AG09309 (cell line): ENCODE measurements around the gene AHCTF1.
"Not testable (repeated sequence)": the region's sequence is repeated elsewhere in the genome, so short reads cannot be mapped to it uniquely, and the experiment has no call there.

ENCODE experiments used
- DNase-seq: peaks from one replicate; pipeline ENCODE4 v3.0.0-alpha.2; 2010; ENCODE audit warnings: low read depth
- H3K4me3 ChIP-seq: 2 replicates; pipeline ENCODE4 v1.5.1; 2011; ENCODE audit warnings: mild to moderate bottlenecking, low read depth, low read length, moderate library complexity; ENCODE audit not compliant: control insufficient read depth
- TF ChIP-seq, protein P1 (sequence below): IDR thresholded peaks from 2 replicates; pipeline ENCODE4 v1.5.1; 2011; ENCODE audit warnings: mild to moderate bottlenecking, low read depth, low read length, inconsistent platforms; ENCODE audit not compliant: insufficient read depth, control insufficient read depth; ENCODE audit errors: missing control alignments

AHCTF1 gene

DNA sequence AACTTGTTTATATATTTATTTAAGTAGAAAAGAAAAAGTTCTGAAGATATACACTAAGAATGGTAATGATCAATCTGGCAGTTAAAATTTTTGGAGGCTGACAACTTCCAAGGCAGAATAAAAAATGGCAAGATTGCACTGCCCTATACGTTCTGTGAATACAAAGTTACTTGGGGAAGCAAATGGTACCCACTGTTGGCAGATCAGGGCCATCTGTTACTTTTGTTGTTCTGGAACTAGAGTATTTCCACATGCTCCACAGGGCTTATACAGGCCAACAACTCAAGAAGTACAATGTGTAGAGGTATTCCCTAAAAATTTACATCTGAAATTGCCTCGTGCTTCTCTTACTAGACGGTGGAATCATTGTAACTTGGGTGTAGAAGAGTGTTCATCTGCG is 53.2 kb downstream of the AHCTF1 start:
- DNase-seq = no peak
- TF ChIP-seq, protein P1, sequence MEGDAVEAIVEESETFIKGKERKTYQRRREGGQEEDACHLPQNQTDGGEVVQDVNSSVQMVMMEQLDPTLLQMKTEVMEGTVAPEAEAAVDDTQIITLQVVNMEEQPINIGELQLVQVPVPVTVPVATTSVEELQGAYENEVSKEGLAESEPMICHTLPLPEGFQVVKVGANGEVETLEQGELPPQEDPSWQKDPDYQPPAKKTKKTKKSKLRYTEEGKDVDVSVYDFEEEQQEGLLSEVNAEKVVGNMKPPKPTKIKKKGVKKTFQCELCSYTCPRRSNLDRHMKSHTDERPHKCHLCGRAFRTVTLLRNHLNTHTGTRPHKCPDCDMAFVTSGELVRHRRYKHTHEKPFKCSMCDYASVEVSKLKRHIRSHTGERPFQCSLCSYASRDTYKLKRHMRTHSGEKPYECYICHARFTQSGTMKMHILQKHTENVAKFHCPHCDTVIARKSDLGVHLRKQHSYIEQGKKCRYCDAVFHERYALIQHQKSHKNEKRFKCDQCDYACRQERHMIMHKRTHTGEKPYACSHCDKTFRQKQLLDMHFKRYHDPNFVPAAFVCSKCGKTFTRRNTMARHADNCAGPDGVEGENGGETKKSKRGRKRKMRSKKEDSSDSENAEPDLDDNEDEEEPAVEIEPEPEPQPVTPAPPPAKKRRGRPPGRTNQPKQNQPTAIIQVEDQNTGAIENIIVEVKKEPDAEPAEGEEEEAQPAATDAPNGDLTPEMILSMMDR = no peak

DNA sequence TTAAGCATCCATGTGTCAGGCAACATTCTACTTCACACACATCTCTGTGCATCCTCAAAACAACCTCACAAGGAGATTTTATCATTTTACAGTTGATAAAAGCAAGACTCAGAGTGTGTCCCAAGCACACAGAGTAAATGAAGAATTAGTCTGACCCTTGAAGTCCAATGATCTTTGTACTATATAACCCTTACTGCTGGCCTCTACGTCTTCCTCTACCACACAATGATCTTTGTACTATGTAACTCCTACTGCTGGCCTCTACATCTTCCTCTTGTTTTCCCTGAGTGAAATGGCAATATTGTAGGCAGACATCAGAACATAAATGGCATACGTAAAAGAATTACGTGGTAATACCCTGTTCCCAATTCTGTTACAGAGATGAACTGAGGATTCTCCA is 55.3 kb downstream of the AHCTF1 start:
- H3K4me3 ChIP-seq = no peak overlapping the region
- DNase-seq = no peak
- TF ChIP-seq, protein P1 = no peak

More for the DNA sequence above, 53.2 kb downstream of the AHCTF1 start:
- H3K4me3 ChIP-seq = no peak overlapping the region

DNA sequence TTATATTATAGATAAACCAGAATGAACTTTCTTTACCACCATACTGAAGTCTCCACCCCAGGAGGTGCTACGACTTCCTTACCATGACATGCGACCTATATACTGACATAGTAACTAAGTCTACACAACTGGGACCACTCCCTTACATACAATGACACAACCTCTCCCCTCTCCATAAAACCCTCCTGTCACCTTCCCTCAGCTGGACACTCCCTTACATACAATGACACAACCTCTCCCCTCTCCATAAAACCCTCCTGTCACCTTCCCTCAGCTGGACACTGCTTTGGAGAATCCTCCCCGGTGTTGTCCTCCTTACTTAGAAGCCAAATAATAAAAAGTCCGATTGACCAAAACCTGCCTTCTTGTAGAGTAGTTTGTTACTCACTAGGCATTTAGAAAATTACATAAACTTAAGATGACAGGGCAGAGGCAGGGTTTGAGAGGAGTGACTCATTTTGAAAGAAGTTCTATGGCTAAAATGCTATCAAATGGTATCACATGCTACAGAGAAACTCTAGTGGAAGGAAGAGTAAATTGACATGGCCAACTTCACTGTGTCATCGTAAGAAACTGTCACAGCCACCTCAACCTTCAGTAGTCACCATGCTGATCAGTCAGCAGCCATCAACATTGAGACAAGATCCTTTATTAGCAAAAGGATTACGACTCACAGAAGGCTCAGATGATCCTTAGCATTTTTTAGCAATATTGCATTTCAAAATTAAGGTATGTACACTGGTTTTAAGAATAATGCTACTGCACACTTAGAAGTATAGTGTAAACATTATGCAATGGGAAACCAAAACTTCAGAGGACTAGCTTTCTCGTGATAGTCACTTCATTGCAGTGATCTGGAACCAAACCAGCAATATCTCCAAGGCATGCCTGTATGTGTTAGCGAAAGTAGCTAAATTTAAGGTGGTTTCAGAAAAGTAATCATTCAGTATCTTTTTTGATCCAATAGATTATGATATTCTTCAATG is 56.4 kb downstream of the AHCTF1 start:
- peak; percentile 32 for DNase-seq
- TF ChIP-seq, protein P1 = no peak
- no peak overlapping the region for H3K4me3 ChIP-seq

DNA sequence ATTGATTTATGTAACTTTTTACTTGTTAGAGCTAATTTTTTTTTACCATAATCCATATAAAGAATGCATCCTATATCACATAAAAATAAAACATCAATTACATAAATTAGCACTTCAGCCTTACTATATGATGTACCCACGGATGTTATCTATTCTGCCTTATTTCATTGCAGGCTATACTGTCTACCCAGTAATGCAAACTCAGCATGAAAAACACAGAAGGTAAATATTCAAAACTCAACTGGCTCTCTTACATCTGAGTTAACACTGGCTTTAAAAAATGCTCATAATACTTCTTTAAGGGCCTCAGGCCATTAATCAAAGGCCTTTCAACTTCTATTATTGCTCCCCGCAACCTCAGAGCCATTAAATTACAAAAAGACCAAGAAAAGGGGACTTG is 65.8 kb downstream of the AHCTF1 start:
- no peak for DNase-seq
- H3K4me3 ChIP-seq = no peak overlapping the region
- TF ChIP-seq, protein P1 = no peak

DNA sequence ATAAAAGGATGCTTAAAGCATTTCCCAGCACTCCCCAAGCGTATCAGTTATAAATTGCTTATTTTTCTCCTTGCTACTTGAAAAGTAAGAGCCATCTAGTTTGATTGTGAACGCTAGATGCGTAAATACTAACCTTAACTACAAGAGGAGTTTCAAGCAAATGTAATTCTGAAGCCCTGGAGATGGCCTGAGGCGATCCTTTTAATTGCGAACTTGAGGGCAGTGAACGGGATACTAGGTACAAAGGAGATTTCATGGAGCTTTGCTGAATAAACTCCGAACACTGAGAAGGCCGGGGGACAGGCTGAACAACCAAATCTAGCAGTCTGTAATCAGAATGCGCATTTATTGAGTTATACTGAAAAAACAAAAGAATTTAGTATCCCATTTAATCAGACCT is 68.0 kb downstream of the AHCTF1 start:
- DNase-seq, H3K4me3 ChIP-seq: not testable (repeated sequence)

DNA sequence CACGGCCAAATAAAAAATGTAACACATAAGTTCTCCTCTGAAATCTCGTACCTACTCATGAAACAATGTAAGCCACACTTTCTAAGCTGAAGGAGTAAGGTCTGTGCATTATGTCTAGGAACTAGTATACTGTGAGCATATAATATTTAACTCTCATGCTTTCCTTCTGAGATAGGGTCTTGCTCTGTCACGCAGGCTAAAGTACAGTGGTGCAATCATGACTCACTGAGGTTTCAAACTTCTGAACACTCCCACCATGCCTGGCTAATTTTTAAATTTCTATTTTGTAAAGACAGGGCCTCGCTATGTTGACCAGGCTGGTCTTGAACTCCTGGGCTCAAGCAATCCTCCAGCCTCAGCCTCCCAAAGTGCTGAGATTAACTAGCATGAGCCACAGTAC is 71.3 kb downstream of the AHCTF1 start:
- no peak for DNase-seq
- TF ChIP-seq, protein P1 = no peak
- H3K4me3 ChIP-seq = no peak overlapping the region

DNA sequence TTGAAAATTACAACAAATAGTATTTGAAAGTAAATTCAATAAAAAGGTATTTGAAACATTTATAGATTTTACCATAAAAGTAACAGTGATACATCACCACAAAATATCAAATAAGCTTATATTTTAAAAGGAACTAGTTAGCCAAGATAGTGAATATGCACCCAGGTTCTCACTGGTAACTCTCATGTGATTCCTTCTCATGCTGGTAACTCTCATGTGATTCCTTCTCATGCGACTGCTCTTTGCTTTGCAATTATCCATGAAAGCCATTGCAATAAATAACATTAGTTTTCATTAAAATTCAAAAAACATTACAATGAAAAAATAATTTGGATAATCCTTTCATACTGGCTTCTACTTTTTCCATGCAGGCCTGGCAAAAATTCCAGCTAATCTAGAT is 75.4 kb downstream of the AHCTF1 start:
- DNase-seq = no peak
- TF ChIP-seq, protein P1 = no peak
- no peak overlapping the region for H3K4me3 ChIP-seq

DNA sequence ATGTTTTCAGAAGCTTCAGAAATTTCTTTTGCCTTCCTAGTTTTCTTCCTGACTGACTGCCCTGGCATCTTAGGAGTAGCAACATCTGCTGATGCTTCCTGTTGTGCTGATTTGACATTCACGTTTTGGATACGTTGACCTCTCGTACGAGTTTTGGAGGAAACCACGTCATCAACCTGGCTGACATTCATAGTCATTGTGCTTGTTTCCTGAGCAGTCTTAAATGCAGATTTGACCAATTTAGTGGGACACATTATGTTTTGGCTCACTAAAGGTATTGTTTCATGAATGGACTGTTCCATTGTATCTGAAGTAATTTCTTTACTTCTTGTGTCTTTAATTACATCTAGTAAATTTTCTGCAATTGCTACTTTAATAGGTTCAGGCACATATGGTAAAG is 81.1 kb downstream of the AHCTF1 start:
- not testable (repeated sequence) for H3K4me3 ChIP-seq, DNase-seq
